Activated T-helper 2 cell treated with anti-CD3 and anti-CD28 coated beads, Interferon-gamma antibody, Interleukin-2, Interleukin-4, amounts not matched to agents 10 μg/mL and 5 μg/mL and 100 μg/mL, durations not matched to agents 14 hours and 24 hours and 36 hours (primary cell): ENCODE results near the gene CGB3. TPM values are rescaled to one million over a fixed set of nuclear protein-coding genes. Genes with fewer than 3 reads are reported as not detected.

Experiments
- DNase-seq: peaks from one replicate; pipeline ENCODE4 v3.0.0; 2021; ENCODE audit warnings: low spot score
- H3K27ac Mint-ChIP-seq: one replicate; pipeline ENCODE4 v1.8.0; 2021; ENCODE audit warnings: mixed read lengths
- H3K27me3 Mint-ChIP-seq: one replicate; pipeline ENCODE4 v1.8.0; 2021; ENCODE audit warnings: low read depth, mixed read lengths
- H3K36me3 Mint-ChIP-seq: one replicate; pipeline ENCODE4 v1.8.0; 2021; ENCODE audit warnings: low read depth, mixed read lengths
- H3K4me1 Mint-ChIP-seq: one replicate; pipeline ENCODE4 v1.8.0; 2021; ENCODE audit warnings: low read depth, mixed read lengths
- H3K4me3 Mint-ChIP-seq: one replicate; pipeline ENCODE4 v1.8.0; 2021; ENCODE audit warnings: low read depth, mild to moderate bottlenecking, moderate library complexity, mixed read lengths
- H3K9me3 Mint-ChIP-seq: one replicate; pipeline ENCODE4 v1.8.0; 2021; ENCODE audit warnings: mixed read lengths
- intact Hi-C: fragments of 100-400 bp; cut with micrococcal nuclease; formaldehyde crosslinking; loops from one replicate; pipeline ENCODE4 v1.15.1; 2023
- total RNA-seq: library from RNA; stranded (reverse); gene quantifications from 2 replicates; pipeline ENCODE4 v1.2.3, GENCODE V29; 2022

Gene CGB3
- total RNA-seq, 1 donor from 2014 or later: not detected

GRCh38 chr19:48987323-48987722 lies 36.8 kb downstream of the CGB3 start:
- peak overlapping the region; percentile 54 for H3K27ac Mint-ChIP-seq
- H3K27me3 Mint-ChIP-seq: no peaks in the 10 kb centered on the region
- no peak for DNase-seq
- H3K36me3 Mint-ChIP-seq: peaks cover 54% of the 10 kb centered on the region
- intact Hi-C loops: no loop called here
- H3K9me3 Mint-ChIP-seq: no peaks in the 10 kb centered on the region
- H3K4me1 Mint-ChIP-seq: peaks cover 15% of the 10 kb centered on the region
- no peak overlapping the region for H3K4me3 Mint-ChIP-seq

- Mint-ChIP-seq H3K9me3 (no peaks in the 10 kb centered on the region), H3K27me3 (no peaks in the 10 kb centered on the region), H3K4me1 (peaks cover 9% of the 10 kb centered on the region), H3K36me3 (peaks cover 60% of the 10 kb centered on the region), H3K4me3 (no peak overlapping the region), H3K27ac (no peak overlapping the region)
- no peak for DNase-seq
- intact Hi-C loops: no loop called here
Measured at GRCh38 chr19:48986211-48986610, 37.9 kb downstream of the CGB3 start.

- Mint-ChIP-seq H3K27me3 (no peaks in the 10 kb centered on the region), H3K9me3 (no peaks in the 10 kb centered on the region), H3K4me3 (no peak overlapping the region), H3K36me3 (peaks cover 55% of the 10 kb centered on the region), H3K27ac (no peak overlapping the region), H3K4me1 (peaks cover 6% of the 10 kb centered on the region)
- intact Hi-C loops: no loop called here
- DNase-seq: no peak
Measured at GRCh38 chr19:48985711-48986110, 38.4 kb downstream of the CGB3 start.

GRCh38 chr19:48982280-48982679 lies 41.9 kb downstream of the CGB3 start:
- H3K27me3 Mint-ChIP-seq: no peaks in the 10 kb centered on the region
- H3K36me3 Mint-ChIP-seq: peaks cover 53% of the 10 kb centered on the region
- DNase-seq: no peak
- no peak overlapping the region for H3K4me3 Mint-ChIP-seq
- no peaks in the 10 kb centered on the region for H3K9me3 Mint-ChIP-seq
- no peak overlapping the region for H3K27ac Mint-ChIP-seq
- H3K4me1 Mint-ChIP-seq: peaks cover 8% of the 10 kb centered on the region
- intact Hi-C loops: no loop called here

GRCh38 chr19:48977061-48977460 lies 47.1 kb downstream of the CGB3 start:
- Mint-ChIP-seq H3K9me3 (no peaks in the 10 kb centered on the region), H3K36me3 (peaks cover 46% of the 10 kb centered on the region), H3K27me3 (no peaks in the 10 kb centered on the region), H3K4me3 (no peak overlapping the region), H3K27ac (no peak overlapping the region), H3K4me1 (peaks cover 8% of the 10 kb centered on the region)
- DNase-seq: no peak
- intact Hi-C loops: no loop called here

- no peaks in the 10 kb centered on the region for H3K27me3 Mint-ChIP-seq
- no peak overlapping the region for H3K27ac Mint-ChIP-seq
- peaks cover 8% of the 10 kb centered on the region for H3K4me1 Mint-ChIP-seq
- H3K36me3 Mint-ChIP-seq: peaks cover 39% of the 10 kb centered on the region
- intact Hi-C loops: no loop called here
- H3K9me3 Mint-ChIP-seq: no peaks in the 10 kb centered on the region
- DNase-seq: no peak
- H3K4me3 Mint-ChIP-seq: no peak overlapping the region
Measured at GRCh38 chr19:48975947-48976847, 47.9 kb downstream of the CGB3 start.

Other genes starting within 250 kb of the CGB3 start
- 87.9 and 88.9 TPM in 2 replicates for gene BCAT2, start 213.3 kb downstream of the CGB3 start, total RNA-seq
- 0.57 and 0.89 TPM in 2 replicates for gene HSD17B14, start 187.8 kb downstream of the CGB3 start, total RNA-seq
- 1.6 and 2.2 TPM in 2 replicates for gene PLEKHA4, start 155.7 kb downstream of the CGB3 start, total RNA-seq
- gene PPP1R15A, start 151.9 kb downstream of the CGB3 start, total RNA-seq: 30.8 and 31.8 TPM in 2 replicates
- not detected in 2 replicates for gene TULP2, start 125.6 kb downstream of the CGB3 start, total RNA-seq
- gene NUCB1, start 124.0 kb downstream of the CGB3 start, total RNA-seq: 142 and 147 TPM in 2 replicates
- 0.67 TPM in 1 of 2 replicates, not detected in the other for gene DHDH, start 90.6 kb downstream of the CGB3 start, total RNA-seq
- gene BAX, start 69.5 kb downstream of the CGB3 start, total RNA-seq: 232 and 242 TPM in 2 replicates
- gene FTL, start 59.0 kb downstream of the CGB3 start, total RNA-seq: 646 and 658 TPM in 2 replicates
- gene GYS1, start 31.0 kb downstream of the CGB3 start, total RNA-seq: 68.5 and 70.3 TPM in 2 replicates
- 160 and 170 TPM in 2 replicates for gene RUVBL2, start 30.4 kb downstream of the CGB3 start, total RNA-seq
- 0.41 TPM in 1 of 2 replicates, not detected in the other for gene LHB, start 7.2 kb downstream of the CGB3 start, total RNA-seq
- 0.28 TPM in 1 of 2 replicates, not detected in the other for gene CGB2, start 7.6 kb upstream of the CGB3 start, total RNA-seq
- not detected in 2 replicates for gene CGB1, start 12.6 kb upstream of the CGB3 start, total RNA-seq
- not detected in 2 replicates for gene CGB5, start 19.5 kb upstream of the CGB3 start, total RNA-seq
- not detected in 2 replicates for gene CGB8, start 24.8 kb upstream of the CGB3 start, total RNA-seq
- gene CGB7, start 33.4 kb upstream of the CGB3 start, total RNA-seq: not detected in 2 replicates
- gene NTF4, start 40.5 kb upstream of the CGB3 start, total RNA-seq: not detected in 2 replicates
- not detected in 2 replicates for gene KCNA7, start 48.4 kb upstream of the CGB3 start, total RNA-seq
- 259 and 279 TPM in 2 replicates for gene SNRNP70, start 61.1 kb upstream of the CGB3 start, total RNA-seq
- 5.9 and 7.7 TPM in 2 replicates for gene LIN7B, start 90.0 kb upstream of the CGB3 start, total RNA-seq
- gene C19orf73, start 94.8 kb upstream of the CGB3 start, total RNA-seq: 1.7 and 2.3 TPM in 2 replicates
- 3.6 and 5.0 TPM in 2 replicates for gene PPFIA3, start 95.2 kb upstream of the CGB3 start, total RNA-seq
- gene HRC, start 131.1 kb upstream of the CGB3 start, total RNA-seq: not detected in 2 replicates
- 1.3 and 1.9 TPM in 2 replicates for gene TRPM4, start 133.5 kb upstream of the CGB3 start, total RNA-seq